ENCODE measurements around the gene MMRN2. TPM values are rescaled to one million over a fixed set of nuclear protein-coding genes. Genes with fewer than 3 reads are reported as not detected.
"Not testable (repeated sequence)": the region's sequence is repeated elsewhere in the genome, so short reads cannot be mapped to it uniquely, and the experiment has no call there.

Gene MMRN2
- total and polyA plus RNA-seq, 8 donors, result 3.2 to 7.4 (median 5.0) TPM

- intact Hi-C loops (cut with DNase I), result no loop called here
- Histone ChIP-seq H3K27me3 (no peaks in the 10 kb centered on the region), H3K27ac (no peak overlapping the region), H3K4me1 (no peaks in the 10 kb centered on the region), H3K9me3 (no peaks in the 10 kb centered on the region), H3K36me3 (no peaks in the 10 kb centered on the region), H3K4me3 (no peak overlapping the region)
- FAIRE-seq (no peak), DNase-seq (no peak), ATAC-seq (no peak)
- 76 to 80% methylated on average over 2 of the region's 2 CpGs for WGBS, 2 donors
- TF ChIP-seq CTCF (IDR thresholded peaks at IDR 0.05), result no peak
Measured at GRCh38 chr10:86938260-86938659, 19.2 kb downstream of the MMRN2 start.

GRCh38 chr10:86937502-86938154 lies 19.8 kb downstream of the MMRN2 start:
- H3K36me3 ChIP-seq, result no peaks in the 10 kb centered on the region
- no peaks in the 10 kb centered on the region for H3K9me3 ChIP-seq
- no peak for FAIRE-seq
- 58 to 69% methylated on average over 6 of the region's 6 CpGs for WGBS, 2 donors
- no peaks in the 10 kb centered on the region for H3K4me1 ChIP-seq
- no peak overlapping the region for H3K27ac ChIP-seq
- DNase-seq, result no peak
- no peak for ATAC-seq
- intact Hi-C loops (cut with DNase I), result no loop called here
- no peak overlapping the region for H3K4me3 ChIP-seq
- H3K27me3 ChIP-seq, result no peaks in the 10 kb centered on the region
- TF ChIP-seq CTCF (IDR thresholded peaks at IDR 0.05), result no peak

GRCh38 chr10:86936661-86937501 lies 20.5 kb downstream of the MMRN2 start:
- Histone ChIP-seq H3K27me3 (no peaks in the 10 kb centered on the region), H3K27ac (no peak overlapping the region), H3K4me1 (no peaks in the 10 kb centered on the region), H3K4me3 (no peak overlapping the region), H3K9me3 (no peaks in the 10 kb centered on the region), H3K36me3 (no peaks in the 10 kb centered on the region)
- no peak for FAIRE-seq
- intact Hi-C loops (cut with DNase I), result no loop called here
- no peak for TF ChIP-seq CTCF (IDR thresholded peaks at IDR 0.05)
- peak in 4 of 6 donors; percentile 23 to 76 (median 62) for DNase-seq
- ATAC-seq, result no peak
- 43 to 52% methylated on average over 13 of the region's 13 CpGs for WGBS, 2 donors

- DNase-seq; H3K4me3 ChIP-seq; H3K9me3 ChIP-seq; intact Hi-C loops (cut with DNase I); FAIRE-seq; H3K27ac ChIP-seq; H3K27me3 ChIP-seq; ATAC-seq; H3K36me3 ChIP-seq; H3K4me1 ChIP-seq: not testable (repeated sequence)
- 90 to 96% methylated on average over 6 of the region's 6 CpGs for WGBS, 2 donors
Measured at GRCh38 chr10:86934162-86934711, 23.2 kb downstream of the MMRN2 start.

GRCh38 chr10:86932674-86933073 lies 24.7 kb downstream of the MMRN2 start:
- H3K27ac ChIP-seq, result no peak overlapping the region
- H3K9me3 ChIP-seq, result no peaks in the 10 kb centered on the region
- FAIRE-seq (no peak), DNase-seq (no peak), ATAC-seq (no peak)
- intact Hi-C loops (cut with DNase I), result no loop called here
- 89 to 95% methylated on average over 2 of the region's 2 CpGs for WGBS, 2 donors
- H3K36me3 ChIP-seq, result no peaks in the 10 kb centered on the region
- no peak overlapping the region for H3K4me3 ChIP-seq
- H3K4me1 ChIP-seq, result no peaks in the 10 kb centered on the region
- TF ChIP-seq CTCF (IDR thresholded peaks at IDR 0.05), result no peak
- no peaks in the 10 kb centered on the region for H3K27me3 ChIP-seq

All from pancreas (tissue), 10 donors.